SKM-1 treated with dmso at 0.1 percent for 144 hours (cell line): ENCODE measurements around the gene KCNT1.
"Not testable (repeated sequence)": the region's sequence is repeated elsewhere in the genome, so short reads cannot be mapped to it uniquely, and the experiment has no call there.

Experiments
- DNase-seq: peaks from one replicate; lab custom pipeline; 2025; ENCODE audit not compliant: unreplicated experiment; lab: John Stamatoyannopoulos, UW

KCNT1 gene

DNA sequence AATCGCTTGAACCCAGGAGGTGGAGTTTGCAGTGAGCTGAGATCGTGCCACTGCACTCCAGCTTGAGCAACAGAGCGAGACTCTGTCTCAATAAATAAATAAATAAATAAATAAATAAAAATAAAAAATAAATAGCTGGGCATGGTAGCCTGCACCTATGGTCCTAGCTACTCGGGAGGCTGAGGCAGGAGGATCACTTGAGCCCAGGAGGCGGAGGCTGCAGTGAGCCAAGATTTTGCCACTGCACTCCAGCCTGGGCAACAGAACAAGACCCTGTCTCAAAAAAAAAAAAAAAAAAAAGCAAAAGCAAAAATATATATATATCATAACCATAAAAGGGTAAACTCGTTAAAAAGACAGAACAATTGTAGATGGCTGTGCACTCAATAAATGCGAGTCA is 29.2 kb upstream of the KCNT1 start:
- not testable (repeated sequence) for DNase-seq

DNA sequence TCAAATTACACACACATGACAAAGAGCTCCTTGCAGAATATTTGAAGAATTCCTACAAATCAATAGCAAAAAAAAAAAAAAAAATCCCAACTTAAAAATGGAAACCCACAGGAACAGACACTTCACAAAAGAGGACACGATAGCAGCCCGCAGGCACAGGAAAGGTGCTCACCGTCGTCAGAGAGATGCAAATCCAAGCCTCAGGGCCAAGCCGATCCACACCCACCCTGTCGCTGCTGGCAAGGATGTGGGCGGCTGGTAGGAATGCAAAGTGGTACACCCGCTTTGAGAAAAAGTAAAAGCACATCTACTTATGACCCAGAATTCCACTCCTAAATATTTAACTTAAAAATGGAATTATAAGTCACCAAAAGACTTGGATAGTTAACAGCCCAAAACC is 28.0 kb upstream of the KCNT1 start:
- DNase-seq: no peak

DNA sequence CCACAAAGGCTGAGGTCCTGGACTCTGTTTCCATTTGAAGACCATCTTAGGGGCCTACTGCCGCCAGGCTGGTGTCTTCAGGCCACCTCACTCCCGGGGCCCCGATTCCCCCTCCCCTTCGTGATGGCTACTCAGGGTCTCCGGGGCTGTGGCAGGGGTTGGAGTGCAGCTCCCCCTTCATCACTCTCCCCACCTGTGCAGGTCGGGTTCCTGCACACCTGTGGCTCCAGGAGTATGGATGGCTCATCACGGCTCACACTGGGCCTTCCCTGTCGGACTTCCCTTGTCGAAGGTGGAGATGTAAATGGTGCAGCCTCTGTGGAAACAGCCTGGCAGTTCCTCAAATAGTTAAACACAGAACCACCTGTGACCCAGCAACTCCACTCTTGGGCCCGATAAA is 27.0 kb upstream of the KCNT1 start:
- no peak for DNase-seq

DNA sequence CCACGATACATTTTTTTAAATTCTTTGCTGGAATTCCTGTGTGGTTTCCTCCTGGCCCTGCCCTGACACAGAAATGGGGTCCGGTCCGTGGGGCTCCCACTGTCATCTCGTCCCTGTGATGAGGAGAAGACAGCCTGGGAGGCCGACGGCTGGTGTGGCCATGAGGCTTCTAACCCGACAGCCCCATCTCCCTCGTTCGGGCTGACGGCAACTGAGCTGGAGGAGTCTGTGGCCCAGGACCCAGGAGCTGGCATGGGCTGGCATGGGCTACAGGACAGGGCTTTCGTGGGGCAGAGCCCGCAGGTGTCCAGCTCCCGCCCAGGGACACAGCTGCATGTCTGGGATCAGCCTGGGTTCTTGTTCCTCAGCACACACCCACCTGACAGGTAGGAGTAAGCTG is 25.1 kb upstream of the KCNT1 start:
- no peak for DNase-seq

DNA sequence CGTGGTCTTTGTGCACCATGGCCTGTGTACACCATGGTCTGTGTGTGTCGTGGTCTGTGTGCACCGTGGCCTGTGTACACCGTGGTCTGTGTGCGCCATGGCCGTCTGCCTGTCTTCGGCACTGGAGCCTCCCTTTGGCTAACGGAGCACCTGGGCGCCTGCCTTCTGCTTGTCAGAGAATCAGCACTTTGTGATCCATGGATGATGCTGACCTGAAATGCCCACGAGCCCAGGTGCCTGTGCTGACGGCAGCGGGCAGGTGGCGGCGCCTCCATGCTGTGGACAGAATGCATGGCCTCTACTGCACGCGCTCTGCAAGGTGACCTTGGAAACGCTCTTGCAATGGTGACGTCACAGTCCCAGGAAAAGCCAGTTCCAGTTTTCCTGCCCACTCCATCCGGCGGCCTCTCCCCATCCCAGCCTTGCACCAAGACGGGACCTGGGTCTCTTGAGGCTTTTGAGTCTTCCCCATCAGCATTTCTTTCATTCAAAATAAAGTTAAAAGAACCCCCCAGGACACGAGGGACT is 24.3 kb upstream of the KCNT1 start:
- DNase-seq: no peak

DNA sequence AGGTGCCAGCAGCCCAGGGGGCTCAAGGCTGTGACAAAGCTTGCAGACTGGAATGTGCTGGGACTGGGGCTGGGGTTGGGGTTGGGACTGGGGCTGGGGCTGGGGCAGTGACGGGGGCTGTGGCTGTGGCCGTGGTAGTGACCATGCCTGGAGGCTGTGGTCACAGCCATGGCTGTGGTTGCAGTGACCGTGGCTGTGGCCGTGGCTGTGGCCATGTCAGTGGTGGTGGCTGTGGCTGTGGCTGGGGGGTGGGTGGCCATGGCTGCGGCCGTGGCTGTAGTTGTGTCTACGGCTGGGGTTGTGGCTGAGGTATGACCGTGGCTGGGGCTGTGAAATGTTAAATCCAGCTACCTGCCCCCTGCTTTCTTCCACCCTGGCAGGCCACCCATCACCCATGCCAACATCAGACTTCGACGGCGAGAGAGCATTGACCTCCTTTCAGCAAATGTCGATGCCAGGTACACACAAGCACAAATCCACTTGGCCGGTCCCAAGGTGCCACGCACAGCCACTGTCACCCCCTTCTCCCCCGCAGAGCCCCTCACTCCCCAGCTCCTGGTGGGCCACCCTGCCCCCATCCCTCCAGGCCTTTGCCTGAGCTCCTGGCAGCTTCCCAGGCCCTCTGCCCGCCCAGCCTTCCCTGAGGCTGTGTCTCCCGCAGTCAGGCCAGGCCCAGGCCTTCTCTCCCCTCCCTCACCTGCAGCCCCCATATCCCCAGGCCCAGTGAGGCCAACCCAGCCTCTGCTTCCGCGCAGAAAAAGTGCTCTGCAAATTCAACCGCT is 23.6 kb upstream of the KCNT1 start:
- no peak for DNase-seq

DNA sequence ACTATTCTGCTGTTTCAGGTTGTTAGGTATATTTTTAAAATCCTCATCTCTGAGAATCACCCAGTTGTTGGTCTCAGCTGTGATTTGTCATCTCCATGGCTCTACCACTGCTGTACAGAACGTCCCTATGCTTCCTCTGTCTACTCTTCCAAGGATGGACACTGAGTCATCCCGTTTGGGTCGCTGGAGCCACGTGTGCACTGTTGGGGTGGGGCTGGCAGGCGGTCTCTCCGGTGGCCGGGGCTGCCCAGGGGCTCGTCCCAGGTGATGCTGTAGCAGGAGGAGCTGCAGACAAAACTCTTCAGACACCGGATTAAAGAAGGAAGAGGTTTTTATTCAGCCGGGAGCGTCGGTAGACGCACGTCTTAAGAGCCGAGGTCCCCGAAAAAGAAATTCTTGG is 21.9 kb upstream of the KCNT1 start:
- no peak for DNase-seq

DNA sequence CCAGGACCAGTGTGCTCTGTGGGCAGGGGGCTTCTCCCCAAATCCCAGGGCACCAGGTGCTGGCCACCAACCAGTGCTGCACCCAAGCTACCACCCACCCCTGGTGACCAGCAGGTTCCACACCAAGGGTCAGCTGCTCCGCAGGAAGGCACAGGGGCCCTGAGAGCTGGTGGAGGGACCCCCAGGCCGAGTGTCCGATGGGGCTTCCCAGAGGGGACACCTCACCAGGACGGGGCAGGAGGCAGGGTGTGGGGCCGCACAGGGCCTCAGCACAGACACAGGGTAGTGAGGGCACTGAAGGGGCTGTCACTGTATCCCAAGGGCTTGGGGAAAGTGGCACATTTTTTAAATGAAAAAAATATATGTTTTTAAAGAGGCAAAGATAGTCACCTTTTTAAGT is 20.8 kb upstream of the KCNT1 start:
- no peak for DNase-seq

DNA sequence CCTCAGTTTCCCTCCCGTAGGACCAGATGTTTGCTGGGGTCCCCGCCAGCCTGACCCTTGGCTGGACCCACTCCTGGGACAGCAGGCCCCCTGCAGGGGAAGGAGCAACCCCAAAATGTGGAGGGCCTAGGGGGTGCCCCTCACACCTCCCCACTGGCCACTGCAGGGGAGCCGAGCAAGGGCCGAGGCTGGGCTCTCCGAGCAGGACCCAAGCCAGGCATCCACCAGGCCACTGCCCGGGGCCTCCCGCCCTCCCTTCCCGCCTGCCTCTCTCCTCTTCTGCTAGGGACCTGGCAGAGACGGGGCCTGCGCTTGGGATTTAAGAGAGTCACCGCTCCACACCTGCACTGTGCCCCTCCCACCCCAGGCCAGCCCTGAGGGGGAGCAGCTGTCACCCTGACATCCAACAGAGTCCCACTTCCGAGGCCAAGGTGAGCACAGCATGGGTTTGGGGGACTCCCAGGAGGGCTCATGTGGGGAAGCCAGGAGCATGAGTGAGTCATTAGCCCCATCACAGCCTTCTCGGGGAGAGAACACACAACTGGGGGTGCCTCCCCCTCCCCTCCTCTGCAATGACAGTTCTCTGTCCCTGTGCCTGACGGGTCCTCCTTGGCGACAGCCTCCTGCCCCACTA is 18.5 kb upstream of the KCNT1 start:
- DNase-seq: no peak

DNA sequence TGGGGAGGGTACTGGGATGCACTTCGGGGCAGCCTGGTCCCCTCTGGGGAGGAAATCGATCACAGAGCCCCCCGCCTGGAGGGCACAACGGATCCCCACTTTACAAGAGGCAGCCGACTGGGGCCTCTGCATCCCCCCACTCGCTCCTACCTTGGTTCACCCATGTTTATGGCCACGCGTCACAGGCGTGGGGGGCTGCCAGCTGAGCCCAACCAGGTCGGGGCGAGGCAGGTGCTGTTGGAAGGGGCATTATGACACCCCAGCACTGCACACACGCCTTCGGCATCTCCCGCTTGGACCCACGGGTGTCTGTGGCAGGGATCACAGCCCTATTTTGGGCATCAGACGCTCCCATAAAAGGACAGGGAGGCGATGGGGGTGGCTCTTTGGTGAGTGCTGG is 17.3 kb upstream of the KCNT1 start:
- DNase-seq: no peak

DNA sequence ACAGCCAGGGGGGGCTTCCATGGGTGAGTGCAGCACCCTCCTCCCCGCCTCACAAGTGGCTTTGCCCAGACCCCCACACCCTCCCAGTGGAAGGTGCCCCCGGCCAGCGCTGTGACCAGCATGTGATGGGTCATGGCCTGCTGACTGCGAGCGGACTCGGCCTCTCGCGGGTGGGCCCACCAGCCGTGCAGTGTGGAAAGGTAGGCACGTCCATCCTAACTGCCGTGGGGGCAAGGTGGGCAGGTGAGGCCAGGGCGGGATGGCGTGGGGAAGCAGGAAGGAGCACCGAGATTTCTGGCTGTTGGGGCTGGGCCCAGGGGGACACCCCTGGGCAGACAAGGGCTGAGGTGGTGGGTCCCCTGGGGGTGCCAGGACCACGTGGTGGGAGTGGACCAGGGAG is 14.8 kb upstream of the KCNT1 start:
- DNase-seq: no peak

DNA sequence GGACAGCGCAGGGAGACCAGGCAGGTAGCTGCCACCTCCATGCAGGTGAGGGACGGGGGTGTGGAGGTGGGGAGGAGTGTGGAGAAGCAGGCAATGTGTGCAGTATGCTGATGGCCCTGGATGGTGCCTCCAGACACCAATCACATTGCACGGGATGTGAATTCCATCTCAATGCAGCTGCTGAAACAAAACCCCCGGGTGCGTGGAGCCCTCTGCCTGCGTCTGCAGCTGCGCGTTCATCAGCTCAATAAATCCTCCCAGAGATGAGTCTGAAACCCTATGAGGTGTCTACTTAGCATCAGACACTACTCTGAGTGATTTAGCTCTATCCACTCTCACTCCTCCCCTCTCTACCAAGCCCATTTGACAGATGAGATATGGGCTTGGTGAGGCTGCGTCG is 13.0 kb upstream of the KCNT1 start:
- no peak for DNase-seq

DNA sequence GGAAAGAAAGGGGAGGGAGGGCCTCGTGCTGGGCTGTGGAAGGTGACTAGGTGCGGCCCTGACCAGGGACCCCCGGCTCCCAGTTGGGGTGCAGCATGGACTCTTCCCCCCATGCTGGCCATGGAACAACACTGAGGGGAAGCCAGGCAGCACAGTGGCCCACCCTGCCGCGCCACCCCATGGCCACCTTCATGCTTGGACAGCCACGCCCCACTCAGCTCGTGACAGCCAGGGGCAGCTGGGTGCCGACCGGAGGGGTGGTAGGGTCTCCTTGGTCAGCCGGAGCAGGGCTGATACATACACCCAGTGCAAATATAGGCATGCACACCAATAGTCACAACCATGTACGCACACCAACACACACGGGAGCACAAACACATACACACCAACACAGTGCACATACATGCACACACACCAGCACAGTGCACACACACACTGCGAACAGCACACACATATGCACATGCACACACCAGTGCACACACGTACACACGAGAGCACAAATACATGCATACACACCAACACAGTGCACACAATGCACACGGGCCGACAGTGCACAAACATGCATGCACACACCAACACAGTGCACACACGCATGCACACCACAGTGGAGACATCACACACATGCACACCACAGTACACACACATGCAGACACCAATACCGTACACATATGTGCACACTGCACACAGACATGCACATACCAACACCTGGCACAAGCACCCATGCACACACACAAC is 11.0 kb upstream of the KCNT1 start:
- no peak for DNase-seq

DNA sequence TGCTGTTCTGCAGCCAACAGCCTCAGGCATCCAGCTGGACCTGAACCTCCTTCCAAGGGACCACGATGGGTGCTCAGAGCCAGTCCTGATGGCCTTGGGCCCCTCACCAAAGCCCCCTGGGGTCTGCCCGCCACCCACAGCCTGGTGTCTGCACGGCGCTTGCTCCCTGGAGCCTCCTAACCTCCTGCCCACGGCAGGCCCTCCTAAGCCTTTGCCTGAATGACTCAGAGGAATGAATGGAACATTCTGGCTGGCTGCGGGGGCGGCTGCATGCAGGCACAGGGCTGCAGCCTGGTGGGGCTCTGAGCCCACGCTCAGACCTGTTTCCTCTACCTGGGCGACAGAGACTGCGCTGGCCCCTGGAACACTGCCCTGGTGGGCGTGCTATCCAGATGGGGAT is 9.6 kb upstream of the KCNT1 start:
- DNase-seq: no peak

DNA sequence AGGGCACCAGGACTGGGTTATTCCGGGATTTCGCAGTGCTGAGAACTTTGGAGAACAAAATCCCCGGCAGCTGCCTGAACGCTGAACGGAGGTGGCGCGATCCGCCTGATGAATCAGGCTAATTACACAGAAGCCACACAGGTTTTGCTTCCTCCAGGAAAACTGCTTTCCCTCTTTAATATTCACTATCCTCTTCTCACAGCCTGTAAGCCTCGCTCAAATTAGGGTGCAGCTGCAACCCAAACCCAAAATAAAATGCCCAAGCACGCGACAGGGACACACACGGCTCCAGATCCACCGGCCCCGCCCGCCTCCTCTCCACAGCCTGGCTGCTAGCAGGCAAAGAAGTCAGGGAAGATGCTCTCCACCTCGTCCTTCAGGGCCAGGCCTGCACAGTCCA is 8.7 kb upstream of the KCNT1 start:
- DNase-seq: no peak

DNA sequence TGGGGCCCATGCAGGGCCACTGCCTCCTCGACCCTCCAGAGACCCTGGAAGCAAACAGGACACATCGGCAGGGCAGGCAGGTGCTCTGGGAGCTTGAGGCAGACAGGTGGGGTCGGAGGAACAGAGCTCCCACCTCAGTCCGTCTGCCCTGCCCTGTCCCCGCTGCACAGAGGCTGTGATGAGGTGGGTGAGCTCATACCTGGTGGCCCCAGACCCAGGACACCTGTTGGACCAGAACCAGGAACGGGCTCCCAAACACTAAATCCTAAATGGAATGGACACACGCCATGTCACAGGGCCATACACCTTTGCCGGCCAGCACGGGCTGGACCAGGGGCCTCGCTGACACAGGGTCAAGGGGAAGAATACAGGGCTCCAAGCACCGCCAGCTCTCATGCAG is 8.2 kb upstream of the KCNT1 start:
- no peak for DNase-seq

DNA sequence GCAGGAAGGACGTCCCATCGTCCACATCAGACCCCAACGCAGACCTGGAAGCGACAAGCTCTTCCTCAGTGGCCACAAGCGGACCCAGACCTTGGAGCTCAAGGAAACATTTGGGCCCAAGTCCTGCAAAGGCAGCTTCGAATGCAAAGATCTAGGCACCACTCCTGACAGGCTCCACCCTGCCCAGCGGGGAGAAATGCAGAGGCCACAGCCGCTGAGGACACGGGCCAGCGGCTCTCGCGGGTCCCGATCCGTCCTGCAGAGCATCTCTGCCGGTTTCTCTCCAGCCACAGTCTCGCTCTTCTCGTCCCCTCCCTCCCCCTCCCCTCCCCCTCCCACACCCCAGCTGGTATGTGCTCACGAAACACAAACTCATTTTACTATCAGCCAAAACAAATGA is 7.6 kb upstream of the KCNT1 start:
- DNase-seq: no peak

DNA sequence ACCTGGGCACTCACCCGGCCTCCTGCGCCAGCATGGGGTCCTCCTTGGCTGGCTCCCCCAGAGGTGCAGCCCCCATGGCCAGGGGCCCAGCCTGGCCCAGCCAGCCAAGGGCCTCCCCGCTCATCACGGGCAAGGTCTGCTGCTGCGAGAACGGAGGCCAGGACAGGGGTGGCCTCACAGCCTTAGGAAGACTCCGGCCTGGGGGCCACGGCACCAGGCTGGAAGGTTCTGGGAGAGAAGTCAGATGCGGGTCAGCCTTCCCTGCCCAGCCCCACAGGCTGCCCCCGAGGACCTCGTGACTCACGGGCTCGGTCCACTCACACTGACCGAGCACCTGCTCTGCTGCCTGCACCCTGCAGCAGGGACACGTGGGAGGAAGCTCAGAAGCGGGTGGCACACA is 6.9 kb upstream of the KCNT1 start:
- no peak for DNase-seq

DNA sequence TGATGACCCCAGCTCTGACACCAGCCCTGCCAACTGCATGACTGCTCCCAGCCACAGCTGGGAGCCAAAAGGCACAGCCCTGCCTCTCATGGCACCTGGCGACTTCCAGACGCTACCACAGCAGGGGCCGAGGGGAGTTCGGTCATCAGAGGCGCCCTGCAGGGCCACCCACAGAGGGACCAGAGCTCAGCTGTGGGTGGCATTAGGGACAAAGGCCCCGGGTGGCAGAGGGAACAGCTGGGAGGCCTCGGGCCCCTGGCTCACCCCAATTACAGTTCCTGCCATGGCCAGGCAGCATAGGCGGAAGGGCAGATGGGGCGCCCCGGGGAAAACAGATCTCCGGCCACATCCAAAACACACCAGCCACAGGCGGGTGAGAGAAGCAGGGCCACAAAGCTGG is 6.3 kb upstream of the KCNT1 start:
- no peak for DNase-seq

DNA sequence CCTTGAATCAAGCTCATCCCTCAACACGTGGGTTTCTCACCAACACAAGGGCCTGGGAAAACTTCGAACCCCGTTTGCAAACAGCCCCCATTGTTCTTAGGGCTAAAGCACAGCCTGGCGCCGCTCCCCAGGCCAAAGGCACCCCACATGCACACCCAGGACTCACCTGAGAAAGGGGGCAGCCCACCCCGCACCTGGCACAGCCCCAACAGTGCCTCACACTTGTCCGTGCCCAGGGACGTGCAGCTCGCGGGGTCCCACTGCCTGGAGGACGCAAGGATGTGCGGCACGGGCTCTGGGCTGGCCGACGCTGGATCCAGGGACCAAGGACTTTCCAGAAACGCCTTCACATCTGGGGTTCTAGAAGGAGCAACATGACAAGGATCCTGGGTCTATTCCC is 5.5 kb upstream of the KCNT1 start:
- no peak for DNase-seq

DNA sequence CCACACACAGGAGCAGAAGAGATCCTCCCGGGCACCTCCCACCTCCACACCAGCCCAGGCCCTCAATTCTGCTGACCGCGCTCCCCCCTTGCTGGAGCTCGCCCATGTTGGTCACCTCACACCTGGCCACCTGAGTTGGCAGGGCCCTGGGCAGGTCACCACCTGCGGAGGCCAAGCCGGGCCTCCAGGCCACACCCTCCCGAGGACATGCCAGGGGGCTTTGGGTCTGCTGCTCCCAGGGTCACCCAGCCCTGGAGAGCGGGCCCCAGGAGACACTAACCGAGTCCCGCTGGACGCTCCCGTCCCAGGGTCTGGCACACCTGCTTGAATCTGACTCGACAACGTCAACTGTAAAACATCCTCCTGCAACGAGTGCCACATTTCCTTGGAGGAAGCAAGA is 4.8 kb upstream of the KCNT1 start:
- DNase-seq: no peak

DNA sequence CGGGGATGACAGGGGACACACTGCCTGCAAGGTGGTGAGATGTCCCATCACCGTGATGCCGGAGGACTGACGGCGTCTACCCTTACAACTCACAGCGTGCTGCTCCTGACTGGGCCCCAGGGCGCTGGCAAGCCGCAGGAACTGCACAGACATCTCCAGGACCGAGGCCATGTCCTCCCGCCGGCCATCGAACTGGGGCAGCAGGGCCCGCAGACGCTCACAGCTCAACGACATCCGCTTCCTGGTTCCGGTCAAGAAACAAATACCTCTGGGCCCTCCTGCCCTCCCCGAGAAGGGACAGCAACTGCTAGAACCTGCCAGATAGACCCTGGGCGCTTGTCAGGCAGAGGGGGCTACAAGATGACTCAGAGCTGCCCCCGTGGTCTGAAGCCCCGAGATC is 3.7 kb upstream of the KCNT1 start:
- DNase-seq: no peak
